ENCODE measurements around the gene STARD5. TPM values are rescaled to one million over a fixed set of nuclear protein-coding genes. Genes with fewer than 3 reads are reported as not detected.

STARD5 gene
- total RNA-seq, 5 donors from 2014 or later (not counting 1 experiment from before 2014, with no cell fraction given): 5.8 to 8.5 (median 7.3) TPM

GRCh38 chr15:81291916-81292522, 31.9 kb downstream of the STARD5 start:
- H3K4me3 ChIP-seq (ENCODE audit: control insufficient read depth in 1 of 2, extremely low read depth in 1 of 2, low read length in 1 of 2): peak overlapping the region in 1 of 2 donors; percentile 32
- Mint-ChIP-seq H3K4me3 (peak overlapping the region; percentile 78 to 100 (median 95)), H3K27ac (peak overlapping the region; percentile 100), H3K9me3 (no peaks in the 10 kb centered on the region), H3K36me3 (peaks cover 3% of the 10 kb centered on the region), H3K4me1 (peaks cover 95 to 96% (median 96%) of the 10 kb centered on the region in 3 donors), H3K27me3 (no peaks in the 10 kb centered on the region)
- DNase-seq: no peak
- CTCF ChIA-PET: interaction anchor here (0.8 to 2.4 kb wide), 7 partner anchors 10 to 110 kb away, joined by 3 to 15 read pairs (median 7); no protein-coding TSS in a partner anchor
- H3K36me3 ChIP-seq (ENCODE audit: control insufficient read depth in 2 of 2, extremely low read depth in 1 of 2, insufficient read depth in 1 of 2, low read length in 1 of 2): no peaks in the 10 kb centered on the region
- WGBS (ENCODE audit: insufficient coverage): 18% methylated on average over 4 of the region's 5 CpGs
- POLR2A ChIA-PET: interaction anchor here (0.7 to 1.6 kb wide), 4 partner anchors 9 to 17 kb away, joined by 3 to 5 read pairs (median 3); no protein-coding TSS in a partner anchor
- H3K4me1 ChIP-seq (ENCODE audit: control insufficient read depth in 1 of 2, extremely low read depth in 1 of 2, insufficient read depth in 2 of 2, low read length in 2 of 2): peaks cover 81 to 83% of the 10 kb centered on the region in 2 experiments
- ATAC-seq (replicated peaks in 1 of 4): no peak
- H3K27ac ChIP-seq (ENCODE audit: low read length): peak overlapping the region; percentile 94
- H3K9me3 ChIP-seq: no peaks in the 10 kb centered on the region
- H3K27me3 ChIP-seq (replicated peaks in 1 of 2; ENCODE audit: control insufficient read depth in 2 of 2, extremely low read depth in 1 of 2, insufficient read depth in 2 of 2, low read length in 1 of 2): no peaks in the 10 kb centered on the region

DNA sequence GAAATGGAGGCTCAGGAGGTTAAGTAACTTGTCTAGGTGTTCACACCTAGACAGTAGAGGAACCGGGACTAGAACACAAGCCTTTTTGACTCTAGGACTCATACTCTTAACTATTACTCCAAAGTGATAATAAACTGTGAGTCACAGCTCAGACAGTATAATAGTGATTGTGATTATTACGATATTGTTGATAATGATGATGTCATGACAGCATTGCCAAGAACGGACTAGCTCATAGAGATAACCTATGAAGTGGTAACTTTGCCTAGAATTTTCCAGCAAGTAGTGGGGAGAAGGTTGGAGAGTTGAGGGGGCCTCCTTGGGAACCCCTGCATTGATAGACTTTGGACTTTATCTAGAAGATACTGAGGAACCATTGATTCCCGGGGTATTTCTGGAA, 34.0 kb downstream of the STARD5 start:
- POLR2A ChIA-PET: no interaction called here
- no peaks in the 10 kb centered on the region for H3K9me3 ChIP-seq
- Mint-ChIP-seq H3K27me3 (no peaks in the 10 kb centered on the region), H3K4me3 (peak overlapping the region in 1 of 3 donors; percentile 72), H3K27ac (peak overlapping the region; percentile 86 to 97), H3K4me1 (peaks cover 96 to 99% (median 97%) of the 10 kb centered on the region in 3 donors), H3K9me3 (no peaks in the 10 kb centered on the region), H3K36me3 (no peaks in the 10 kb centered on the region)
- H3K36me3 ChIP-seq (ENCODE audit: control insufficient read depth in 2 of 2, extremely low read depth in 1 of 2, insufficient read depth in 1 of 2, low read length in 1 of 2): no peaks in the 10 kb centered on the region
- H3K4me1 ChIP-seq (ENCODE audit: control insufficient read depth in 1 of 2, extremely low read depth in 1 of 2, insufficient read depth in 2 of 2, low read length in 2 of 2): peaks cover 85 to 86% of the 10 kb centered on the region in 2 experiments
- no peak for ATAC-seq (replicated peaks in 1 of 4)
- no peak overlapping the region for H3K4me3 ChIP-seq (ENCODE audit: control insufficient read depth in 1 of 2, extremely low read depth in 1 of 2, low read length in 1 of 2)
- 93% methylated on average over 2 of the region's 4 CpGs for WGBS (ENCODE audit: insufficient coverage)
- no peak for DNase-seq
- CTCF ChIA-PET: interaction anchor here (0.8 to 2.4 kb wide), 5 partner anchors 8 to 35 kb away, joined by 3 to 15 read pairs (median 6); no protein-coding TSS in a partner anchor
- H3K27ac ChIP-seq (ENCODE audit: low read length): peak overlapping the region; percentile 94
- H3K27me3 ChIP-seq (replicated peaks in 1 of 2; ENCODE audit: control insufficient read depth in 2 of 2, extremely low read depth in 1 of 2, insufficient read depth in 2 of 2, low read length in 1 of 2): no peaks in the 10 kb centered on the region

- WGBS (ENCODE audit: insufficient coverage): 70% methylated on average over 5 of the region's 8 CpGs
- Mint-ChIP-seq H3K4me1 (peaks cover 92 to 95% (median 93%) of the 10 kb centered on the region in 3 donors), H3K9me3 (no peaks in the 10 kb centered on the region), H3K27ac (peak overlapping the region; percentile 68 to 97), H3K27me3 (no peaks in the 10 kb centered on the region), H3K4me3 (peak overlapping the region in 1 of 3 donors; percentile 72), H3K36me3 (no peaks in the 10 kb centered on the region)
- POLR2A ChIA-PET: no interaction called here
- DNase-seq (no peak), ATAC-seq (replicated peaks in 1 of 4) (no peak)
- CTCF ChIA-PET: no interaction called here
- Histone ChIP-seq H3K27me3 (replicated peaks in 1 of 2; ENCODE audit: control insufficient read depth in 2 of 2, extremely low read depth in 1 of 2, insufficient read depth in 2 of 2, low read length in 1 of 2) (no peaks in the 10 kb centered on the region), H3K27ac (ENCODE audit: low read length) (peak overlapping the region; percentile 86), H3K4me1 (ENCODE audit: control insufficient read depth in 1 of 2, extremely low read depth in 1 of 2, insufficient read depth in 2 of 2, low read length in 2 of 2) (peaks cover 84 to 85% of the 10 kb centered on the region in 2 experiments), H3K4me3 (ENCODE audit: control insufficient read depth in 1 of 2, extremely low read depth in 1 of 2, low read length in 1 of 2) (no peak overlapping the region), H3K9me3 (no peaks in the 10 kb centered on the region), H3K36me3 (ENCODE audit: control insufficient read depth in 2 of 2, extremely low read depth in 1 of 2, insufficient read depth in 1 of 2, low read length in 1 of 2) (no peaks in the 10 kb centered on the region)
These were observed 35.3 kb downstream of the STARD5 start for GRCh38 chr15:81288616-81289015.

DNA sequence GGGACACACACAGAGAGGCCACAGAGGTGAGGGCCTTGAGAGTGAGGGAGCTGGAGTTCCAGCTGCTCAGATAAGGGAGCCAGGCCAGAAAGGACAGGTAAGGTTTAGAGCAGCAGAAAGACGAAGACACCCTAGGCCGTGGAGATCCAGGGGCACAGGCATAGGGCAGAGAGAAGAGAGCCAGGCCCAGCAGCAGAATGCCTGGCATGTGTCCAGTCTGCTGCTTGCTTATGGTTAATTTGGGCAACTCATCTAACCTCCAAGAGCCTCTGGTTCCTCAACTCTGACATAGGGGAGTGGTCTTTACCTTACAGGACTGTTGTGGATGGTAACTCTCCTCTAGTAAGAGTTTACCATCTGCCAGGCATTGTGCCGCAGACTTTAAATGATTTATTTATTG, 35.9 kb downstream of the STARD5 start:
- no peaks in the 10 kb centered on the region for H3K9me3 ChIP-seq
- peaks cover 87 to 91% (median 87%) of the 10 kb centered on the region in 3 donors for H3K4me1 Mint-ChIP-seq
- H3K36me3 Mint-ChIP-seq: no peaks in the 10 kb centered on the region
- H3K9me3 Mint-ChIP-seq: no peaks in the 10 kb centered on the region
- CTCF ChIA-PET: interaction anchor here in 1 of 2 donors (2.4 kb wide), 1 partner anchor 21 kb away, joined by 9 read pairs; no protein-coding TSS in a partner anchor
- H3K27ac ChIP-seq (ENCODE audit: low read length): peak overlapping the region; percentile 86
- no peak overlapping the region for H3K4me3 ChIP-seq (ENCODE audit: control insufficient read depth in 1 of 2, extremely low read depth in 1 of 2, low read length in 1 of 2)
- H3K27me3 ChIP-seq (replicated peaks in 1 of 2; ENCODE audit: control insufficient read depth in 2 of 2, extremely low read depth in 1 of 2, insufficient read depth in 2 of 2, low read length in 1 of 2): no peaks in the 10 kb centered on the region
- 100% methylated on average over 2 of the region's 3 CpGs for WGBS (ENCODE audit: insufficient coverage)
- DNase-seq (no peak), ATAC-seq (replicated peaks in 1 of 4) (no peak)
- no peaks in the 10 kb centered on the region for H3K27me3 Mint-ChIP-seq
- peak overlapping the region; percentile 97 to 98 for H3K27ac Mint-ChIP-seq
- peak overlapping the region in 1 of 3 donors; percentile 72 for H3K4me3 Mint-ChIP-seq
- H3K36me3 ChIP-seq (ENCODE audit: control insufficient read depth in 2 of 2, extremely low read depth in 1 of 2, insufficient read depth in 1 of 2, low read length in 1 of 2): no peaks in the 10 kb centered on the region
- H3K4me1 ChIP-seq (ENCODE audit: control insufficient read depth in 1 of 2, extremely low read depth in 1 of 2, insufficient read depth in 2 of 2, low read length in 2 of 2): peaks cover 80 to 81% of the 10 kb centered on the region in 2 experiments
- POLR2A ChIA-PET: no interaction called here

- peaks cover 80 to 88% (median 82%) of the 10 kb centered on the region in 3 donors for H3K4me1 Mint-ChIP-seq
- DNase-seq: peak in 6 of 35 experiments; percentile 13 to 67 (median 46)
- H3K27me3 ChIP-seq (replicated peaks in 1 of 2; ENCODE audit: control insufficient read depth in 2 of 2, extremely low read depth in 1 of 2, insufficient read depth in 2 of 2, low read length in 1 of 2): no peaks in the 10 kb centered on the region
These were observed 37.3 kb downstream of the STARD5 start for GRCh38 chr15:81286621-81287121.

DNA sequence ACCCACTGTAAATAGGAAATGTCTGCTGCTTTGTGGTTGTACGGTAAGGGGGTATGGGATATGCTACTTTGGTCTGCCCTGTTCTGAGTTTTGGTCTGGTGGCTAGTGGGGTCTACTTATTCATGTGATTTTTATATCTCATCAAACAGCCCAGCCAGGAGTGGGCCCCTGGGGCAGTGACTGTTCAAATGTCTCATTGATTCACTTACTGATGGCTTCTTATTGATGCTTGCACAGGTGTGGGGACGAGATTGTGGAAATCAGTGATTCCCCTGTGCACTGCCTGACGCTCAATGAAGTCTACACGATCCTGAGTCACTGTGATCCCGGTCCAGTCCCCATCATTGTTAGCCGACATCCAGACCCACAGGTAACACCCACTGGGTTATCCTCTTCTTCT, 38.5 kb downstream of the STARD5 start:
- no peaks in the 10 kb centered on the region for H3K36me3 Mint-ChIP-seq
- Histone ChIP-seq H3K27ac (ENCODE audit: low read length) (peak overlapping the region; percentile 86), H3K9me3 (no peaks in the 10 kb centered on the region), H3K27me3 (replicated peaks in 1 of 2; ENCODE audit: control insufficient read depth in 2 of 2, extremely low read depth in 1 of 2, insufficient read depth in 2 of 2, low read length in 1 of 2) (no peaks in the 10 kb centered on the region), H3K4me1 (ENCODE audit: control insufficient read depth in 1 of 2, extremely low read depth in 1 of 2, insufficient read depth in 2 of 2, low read length in 2 of 2) (peaks cover 65 to 77% of the 10 kb centered on the region in 2 experiments), H3K4me3 (ENCODE audit: control insufficient read depth in 1 of 2, extremely low read depth in 1 of 2, low read length in 1 of 2) (no peak overlapping the region), H3K36me3 (ENCODE audit: control insufficient read depth in 2 of 2, extremely low read depth in 1 of 2, insufficient read depth in 1 of 2, low read length in 1 of 2) (no peaks in the 10 kb centered on the region)
- H3K27ac Mint-ChIP-seq: peak overlapping the region; percentile 97 to 98
- no peaks in the 10 kb centered on the region for H3K27me3 Mint-ChIP-seq
- peaks cover 84 to 89% (median 84%) of the 10 kb centered on the region in 3 donors for H3K4me1 Mint-ChIP-seq
- DNase-seq: no peak
- no peaks in the 10 kb centered on the region for H3K9me3 Mint-ChIP-seq
- ChIA-PET POLR2A (no interaction called here), CTCF (interaction anchor here (1.0 to 1.9 kb wide), 5 partner anchors 11 to 36 kb away, joined by 3 to 11 read pairs (median 5); no protein-coding TSS in a partner anchor)
- 95% methylated on average over 3 of the region's 6 CpGs for WGBS (ENCODE audit: insufficient coverage)
- ATAC-seq (replicated peaks in 1 of 4): no peak
- peak overlapping the region in 2 of 3 donors; percentile 46 to 72 for H3K4me3 Mint-ChIP-seq

More at GRCh38 chr15:81286621-81287121, 37.3 kb downstream of the STARD5 start:
- no peaks in the 10 kb centered on the region for H3K36me3 ChIP-seq (ENCODE audit: control insufficient read depth in 2 of 2, extremely low read depth in 1 of 2, insufficient read depth in 1 of 2, low read length in 1 of 2)
- H3K4me3 ChIP-seq (ENCODE audit: control insufficient read depth in 1 of 2, extremely low read depth in 1 of 2, low read length in 1 of 2): no peak overlapping the region
- ChIA-PET POLR2A (interaction anchor here in 1 of 2 donors (1.0 to 1.2 kb wide), 2 partner anchors 15 to 50 kb away, joined by 3 to 4 read pairs; no protein-coding TSS in a partner anchor), CTCF (interaction anchor here (0.9 to 2.4 kb wide), 12 partner anchors 10 to 1253 kb away, joined by 3 to 11 read pairs (median 4); partner anchors contain the start of gene RPS17 (in 1 of the 2))
- peak overlapping the region; percentile 86 for H3K27ac ChIP-seq (ENCODE audit: low read length)
- Mint-ChIP-seq H3K36me3 (no peaks in the 10 kb centered on the region), H3K4me3 (peak overlapping the region; percentile 62 to 72 (median 70)), H3K27ac (peak overlapping the region; percentile 97 to 98), H3K27me3 (no peaks in the 10 kb centered on the region), H3K9me3 (no peaks in the 10 kb centered on the region)
- H3K9me3 ChIP-seq: no peaks in the 10 kb centered on the region
- peak; percentile 95 to 98 (median 97) for ATAC-seq (replicated peaks in 1 of 4)
- H3K4me1 ChIP-seq (ENCODE audit: control insufficient read depth in 1 of 2, extremely low read depth in 1 of 2, insufficient read depth in 2 of 2, low read length in 2 of 2): peaks cover 68 to 79% of the 10 kb centered on the region in 2 experiments
- WGBS (ENCODE audit: insufficient coverage): no CpG with 5 or more reads among the region's 2 CpGs

Data from T-cell (primary cell).